GM12878 (cell line): ENCODE measurements around the gene TRPT1. TPM values are rescaled to one million over a fixed set of nuclear protein-coding genes. Genes with fewer than 3 reads are reported as not detected.
A peak's percentile ranks its signal among the peaks of the same experiment; 100 is the strongest.

ENCODE experiments used
- ATAC-seq: fragments of 200-7000 bp; cut with Tn5 transposase; 3 replicates; pipeline ENCODE4 v1.9.1; 2020; ENCODE audit warnings: mild to moderate bottlenecking, moderate library complexity
- BruUV-seq: library from RNA; stranded (reverse); fragments of 400-500 nt; replicated peaks from 2 replicates; lab custom pipeline; 2021; lab: Mats Ljungman, UMichigan
- CTCF ChIA-PET: fragments of 300-600 bp; sonication (Branson Sonifier 250); formaldehyde crosslinking; extraction: SDS; loops from one replicate; lab custom pipeline; 2021; ENCODE audit warnings: inconsistent platforms; lab: Yijun Ruan, JAX
- POLR2A ChIA-PET: fragments of 350-600 bp; formaldehyde crosslinking; extraction: SDS; loops from one replicate; lab custom pipeline; 2021; ENCODE audit warnings: inconsistent platforms; lab: Charles Lee
- RAD21 ChIA-PET: fragments of 300-600 bp; sonication (Branson Sonifier 250); formaldehyde crosslinking; loops from one replicate; lab custom pipeline; 2023; ENCODE audit warnings: antibody characterized with exemption; ENCODE audit not compliant: unreplicated experiment; lab: Charles Lee
- SMC1A ChIA-PET: fragments of 300-600 bp; sonication (Branson Sonifier 250); formaldehyde crosslinking; loops from one replicate; lab custom pipeline; 2023; ENCODE audit not compliant: unreplicated experiment, uncharacterized antibody; lab: Charles Lee
- DNase-seq: peaks from one replicate; pipeline ENCODE4 v3.0.0-alpha.2; 2011; ENCODE audit warnings: low read depth, low spot score
- FAIRE-seq: peaks from 3 replicates; lab custom pipeline; 2011; peaks lifted over from hg19 to GRCh38; lab: Jason Lieb, UNC
- H2AFZ ChIP-seq: 2 replicates; pipeline ENCODE4 v1.6.0; 2011; ENCODE audit warnings: low read depth, low read length, control low read depth; ENCODE audit not compliant: control insufficient read depth
- H3K27ac ChIP-seq: 2 replicates; pipeline ENCODE4 v1.5.1; 2011; ENCODE audit warnings: control low read depth; ENCODE audit not compliant: control insufficient read depth, insufficient read depth
- H3K27me3 ChIP-seq, 2 experiments: replicated peaks in 1 of 2; 2 replicates each; pipeline versions ENCODE4 v1.6.0 to v1.6.1; 2011; ENCODE audit warnings: low read length in 1 of 2; ENCODE audit not compliant: control insufficient read depth in 2 of 2, insufficient read depth in 2 of 2
- H3K36me3 ChIP-seq, 2 experiments: 2 replicates each; pipeline ENCODE4 v1.5.1; 2011; ENCODE audit warnings: low read length in 1 of 2; ENCODE audit not compliant: control insufficient read depth in 2 of 2, insufficient read depth in 2 of 2
- H3K4me1 ChIP-seq: 2 replicates; pipeline ENCODE4 v1.6.1; 2011; ENCODE audit warnings: mild to moderate bottlenecking, low read length, moderate library complexity, mixed read lengths; ENCODE audit not compliant: control insufficient read depth, insufficient read depth
- H3K4me2 ChIP-seq: 2 replicates; pipeline ENCODE4 v1.6.0; 2011; ENCODE audit warnings: control low read depth; ENCODE audit not compliant: control insufficient read depth, insufficient read depth
- H3K4me3 ChIP-seq: fragments of 200-600 bp; sonication (generic); 2 replicates; pipeline ENCODE4 v1.5.1; 2016
- H3K79me2 ChIP-seq: 2 replicates; pipeline ENCODE4 v1.6.0; 2011; ENCODE audit warnings: low read length; ENCODE audit not compliant: control insufficient read depth, insufficient read depth
- H3K9ac ChIP-seq: 2 replicates; pipeline ENCODE4 v1.8.0; 2011; ENCODE audit warnings: low read length, control low read depth, mixed read lengths; ENCODE audit not compliant: control insufficient read depth, insufficient read depth
- H3K9me3 ChIP-seq: replicated peaks from 3 replicates; pipeline ENCODE4 v1.5.1; 2011; ENCODE audit warnings: mild to moderate bottlenecking, low read length; ENCODE audit not compliant: control insufficient read depth, insufficient read depth
- H4K20me1 ChIP-seq: 2 replicates; pipeline ENCODE4 v1.6.0; 2011; ENCODE audit not compliant: control insufficient read depth, insufficient read depth
- DPF2 ChIP-seq: fragments of 450-650 bp; IDR thresholded peaks from 2 replicates; pipeline ENCODE4 v1.6.1; 2017; ENCODE audit warnings: mild to moderate bottlenecking
- GATAD2B ChIP-seq: fragments of 450-650 bp; conservative IDR thresholded peaks from 2 replicates; pipeline ENCODE4 v1.6.1; 2017; ENCODE audit warnings: low read depth, mild to moderate bottlenecking, moderate library complexity
- HDGF ChIP-seq: fragments of 450-650 bp; IDR thresholded peaks from 2 replicates; pipeline ENCODE4 v1.6.1; 2016; ENCODE audit warnings: antibody characterized with exemption
- LARP7 ChIP-seq: fragments of 450-650 bp; IDR thresholded peaks from 2 replicates; pipeline ENCODE4 v1.6.1; 2017; ENCODE audit warnings: mild to moderate bottlenecking
- POLR2A ChIP-seq: IDR thresholded peaks from 2 replicates; pipeline ENCODE4 v1.6.1; 2011; ENCODE audit warnings: low read depth, mild to moderate bottlenecking, low read length
- POLR2AphosphoS2 ChIP-seq: IDR thresholded peaks from 2 replicates; pipeline ENCODE4 v1.6.1; 2011; ENCODE audit warnings: low read depth, mild to moderate bottlenecking, low read length, improper control_type of control experiment, moderate library complexity
- POU2F2 ChIP-seq: IDR thresholded peaks from 3 replicates; pipeline ENCODE4 v1.6.1; 2011; ENCODE audit warnings: low read depth, mild to moderate bottlenecking, low read length, borderline replicate concordance
- SIN3A ChIP-seq: IDR thresholded peaks from 2 replicates; pipeline ENCODE4 v1.6.1; 2012; ENCODE audit warnings: low read depth, low read length, improper control_type of control experiment
- TCF3 ChIP-seq: IDR thresholded peaks from 2 replicates; pipeline ENCODE4 v1.6.1; 2012; ENCODE audit warnings: low read depth, mild to moderate bottlenecking, low read length, borderline replicate concordance; ENCODE audit not compliant: insufficient read depth
- WGBS: methylation state at CpG from one replicate; pipeline ENCODE4 v1.1.6; 2016; ENCODE audit warnings: low lambda C conversion rate; ENCODE audit not compliant: insufficient replicate concordance, insufficient coverage; ENCODE audit errors: missing lambda C conversion rate; 5-methylcytosine and 5-hydroxymethylcytosine counted together
- in situ Hi-C: fragments of 300-500 bp; cut with MboI; formaldehyde crosslinking; loops from 9 replicates; pipeline ENCODE4 v1.14.3; 2018; ENCODE audit warnings: mixed read lengths
- intact Hi-C: fragments of 100-400 bp; cut with micrococcal nuclease; formaldehyde crosslinking; loops from one replicate; pipeline ENCODE4 v1.14.2; 2022; ENCODE audit not compliant: unreplicated experiment
- polyA plus RNA-seq, 11 experiments: library from polyadenylated mRNA; depleted of rRNA in 4 of 11; unstranded in 6 of 11; stranded (reverse) in 5 of 11; fragments of >200 nt; fragmentation: Nextera tagmentation in 4 of 11; fragmentation: Illumina TruSeq in 1 of 11; extraction: Ambion mirVana in 4 of 11; extraction: Trizol in 1 of 11; gene quantifications; 1 replicate in 1 of 11; 2 replicates in 10 of 11; pipeline versions ENCODE4 v1.2.1 to v1.2.3, GENCODE V29; 2011 to 2016; ENCODE audit warnings: inconsistent platforms in 2 of 11, missing spikeins in 2 of 11, low read depth in 1 of 11
- total RNA-seq, 4 experiments: library from RNA; depleted of rRNA in 3 of 4; stranded (reverse); fragments of >200 nt in 3 of 4; fragmentation: Illumina TruSeq in 1 of 4; extraction: Trizol in 1 of 4; gene quantifications; 2 replicates each; pipeline versions ENCODE4 v1.2.1 to v1.2.3, GENCODE V29; 2013 to 2021
- TF ChIP-seq, protein P1 (sequence below): fragments of 450-650 bp; IDR thresholded peaks from 2 replicates; pipeline ENCODE4 v1.6.1; 2016; ENCODE audit warnings: mild to moderate bottlenecking
- TF ChIP-seq, protein P2 (sequence below): fragments of 450-650 bp; IDR thresholded peaks from 2 replicates; pipeline ENCODE4 v1.6.1; 2017; ENCODE audit warnings: mild to moderate bottlenecking, low read depth, inconsistent platforms; ENCODE audit not compliant: poor library complexity, severe bottlenecking
- TF ChIP-seq, protein P3 (sequence below): fragments of 450-650 bp; formaldehyde crosslinking; IDR thresholded peaks from 2 replicates; pipeline ENCODE4 v1.4.0; 2022; ENCODE audit warnings: mild to moderate bottlenecking, moderate library complexity
- TF ChIP-seq, protein P4 (sequence below): fragments of 150-350 bp; IDR thresholded peaks from 2 replicates; pipeline ENCODE4 v1.6.1; 2014; ENCODE audit warnings: mild to moderate bottlenecking, low read depth, low read length

Gene TRPT1
- total and polyA plus RNA-seq, 10 of the 15 experiments (the other 5 are each of a cell fraction or from before 2014, with no cell fraction given), result 7.1 to 63.0 (median 31.4) TPM

DNA sequence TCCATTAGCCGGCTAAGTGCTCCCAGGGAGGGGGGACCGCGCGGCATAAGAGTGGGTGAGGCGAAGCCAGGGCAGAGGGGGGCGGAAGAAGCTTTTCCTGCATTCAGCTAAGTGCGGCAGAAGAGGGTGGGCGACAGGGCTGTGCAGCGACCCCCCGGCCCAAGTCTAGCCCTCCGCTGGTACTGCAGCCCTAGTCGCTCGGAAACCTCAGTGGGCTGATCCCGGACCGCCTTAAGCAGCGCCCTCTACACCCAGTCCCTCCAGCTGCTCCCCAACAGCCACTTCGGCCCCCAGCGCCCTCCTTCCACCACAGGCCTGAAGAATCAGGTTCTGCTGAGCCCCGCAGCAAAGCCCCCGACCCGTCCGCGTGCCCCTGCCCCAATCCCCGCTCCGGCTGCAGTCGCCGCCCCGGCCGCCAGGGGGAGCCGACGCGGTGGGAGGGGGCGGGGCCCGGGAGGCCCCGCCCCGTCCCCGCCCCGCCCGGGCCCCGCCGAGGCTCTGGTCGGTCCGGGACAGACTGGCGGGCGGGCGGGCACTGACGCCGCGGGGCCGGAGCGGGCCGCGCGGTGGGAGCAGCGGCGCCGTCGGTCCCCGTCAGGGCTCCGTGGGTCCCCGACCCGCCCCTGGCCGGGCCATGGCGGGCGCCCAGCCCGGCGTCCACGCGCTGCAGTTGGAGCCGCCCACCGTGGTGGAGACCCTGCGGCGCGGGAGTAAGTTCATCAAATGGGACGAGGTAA, 25.2 kb upstream of the TRPT1 start, which contains the start of gene PLCB3:
Gene PLCB3, plus strand, starts transcription at position 515 of the 737 bp plus-strand sequence. Its CDS starts 120 bp downstream, at position 635.
- in situ Hi-C loops (no loop called here), intact Hi-C loops (loop anchor here (2.0 kb wide), 2 partner anchors 18 to 50 kb away; partner anchors contain the start of gene CATSPERZ)
- peak within 1 kb of the TSS; percentile 85 for H2AFZ ChIP-seq
- CTCF ChIA-PET, result interaction anchor here (0.5 to 4.8 kb wide), 16 partner anchors 9 to 90 kb away, joined by 3 to 64 read pairs (median 5); partner anchors contain the start of genes CATSPERZ, FERMT3, FKBP2 and NUDT22
- H3K36me3 ChIP-seq, result no peaks in the 10 kb centered on the region; a peak in 1 of 4 replicates
- H3K4me3 ChIP-seq, result peak within 1 kb of the TSS; percentile 66
- peaks cover 10% of the 10 kb centered on the region for H3K4me1 ChIP-seq
- H3K9ac ChIP-seq, result peak within 1 kb of the TSS; percentile 82
- peak within 1 kb of the TSS; percentile 100 for H3K4me2 ChIP-seq
- FAIRE-seq (no peak), ATAC-seq (peak; percentile 68), DNase-seq (no peak)
- H3K27ac ChIP-seq, result no peak within 1 kb of the TSS
- H3K9me3 ChIP-seq, result no peaks in the 10 kb centered on the region
- BruUV-seq, result no TSS peak
- peaks cover 3% of the 10 kb centered on the region for H3K79me2 ChIP-seq
- H4K20me1 ChIP-seq, result no peaks in the 10 kb centered on the region
- RAD21 ChIA-PET, result interaction anchor here (1.0 to 3.1 kb wide), 7 partner anchors 10 to 67 kb away, joined by 3 to 30 read pairs (median 4); partner anchors contain the start of genes CATSPERZ, FERMT3, FKBP2 and PRDX5
- no peaks in the 10 kb centered on the region for H3K27me3 ChIP-seq
- SMC1A ChIA-PET, result interaction anchor here (1.7 kb wide), 1 partner anchor 46 kb away, joined by 15 read pairs; the partner anchor contains the start of gene FERMT3
- WGBS, result 2% methylated on average over 29 of the region's 75 CpGs
- POLR2A ChIA-PET, result interaction anchor here (1.0 to 2.0 kb wide), 8 partner anchors 10 to 54 kb away, joined by 3 to 12 read pairs (median 6); partner anchors contain the start of genes ESRRA, FERMT3 and FKBP2
- TF ChIP-seq POLR2A (peak; percentile 74), POLR2AphosphoS2 (no peak), HDGF (peak; percentile 42; the same call in 1 of the 2 replicates), LARP7 (peak; percentile 53; the same call in 1 of the 2 replicates), TCF3 (no peak), GATAD2B (peak; percentile 75; the same call in 1 of the 2 replicates), POU2F2 (no peak), SIN3A (peak; percentile 26; the same call in 1 of the 2 replicates), DPF2 (peak; percentile 22; the same call in 1 of the 2 replicates)
- TF ChIP-seq, protein P1, sequence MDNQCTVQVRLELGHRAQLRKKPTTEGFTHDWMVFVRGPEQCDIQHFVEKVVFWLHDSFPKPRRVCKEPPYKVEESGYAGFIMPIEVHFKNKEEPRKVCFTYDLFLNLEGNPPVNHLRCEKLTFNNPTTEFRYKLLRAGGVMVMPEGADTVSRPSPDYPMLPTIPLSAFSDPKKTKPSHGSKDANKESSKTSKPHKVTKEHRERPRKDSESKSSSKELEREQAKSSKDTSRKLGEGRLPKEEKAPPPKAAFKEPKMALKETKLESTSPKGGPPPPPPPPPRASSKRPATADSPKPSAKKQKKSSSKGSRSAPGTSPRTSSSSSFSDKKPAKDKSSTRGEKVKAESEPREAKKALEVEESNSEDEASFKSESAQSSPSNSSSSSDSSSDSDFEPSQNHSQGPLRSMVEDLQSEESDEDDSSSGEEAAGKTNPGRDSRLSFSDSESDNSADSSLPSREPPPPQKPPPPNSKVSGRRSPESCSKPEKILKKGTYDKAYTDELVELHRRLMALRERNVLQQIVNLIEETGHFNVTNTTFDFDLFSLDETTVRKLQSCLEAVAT, result 0 out of 2 replicates have a peak, but pooled peaks have one; percentile 21
- TF ChIP-seq, protein P2, sequence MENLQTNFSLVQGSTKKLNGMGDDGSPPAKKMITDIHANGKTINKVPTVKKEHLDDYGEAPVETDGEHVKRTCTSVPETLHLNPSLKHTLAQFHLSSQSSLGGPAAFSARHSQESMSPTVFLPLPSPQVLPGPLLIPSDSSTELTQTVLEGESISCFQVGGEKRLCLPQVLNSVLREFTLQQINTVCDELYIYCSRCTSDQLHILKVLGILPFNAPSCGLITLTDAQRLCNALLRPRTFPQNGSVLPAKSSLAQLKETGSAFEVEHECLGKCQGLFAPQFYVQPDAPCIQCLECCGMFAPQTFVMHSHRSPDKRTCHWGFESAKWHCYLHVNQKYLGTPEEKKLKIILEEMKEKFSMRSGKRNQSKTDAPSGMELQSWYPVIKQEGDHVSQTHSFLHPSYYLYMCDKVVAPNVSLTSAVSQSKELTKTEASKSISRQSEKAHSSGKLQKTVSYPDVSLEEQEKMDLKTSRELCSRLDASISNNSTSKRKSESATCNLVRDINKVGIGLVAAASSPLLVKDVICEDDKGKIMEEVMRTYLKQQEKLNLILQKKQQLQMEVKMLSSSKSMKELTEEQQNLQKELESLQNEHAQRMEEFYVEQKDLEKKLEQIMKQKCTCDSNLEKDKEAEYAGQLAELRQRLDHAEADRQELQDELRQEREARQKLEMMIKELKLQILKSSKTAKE, result no peak
- TF ChIP-seq, protein P3, sequence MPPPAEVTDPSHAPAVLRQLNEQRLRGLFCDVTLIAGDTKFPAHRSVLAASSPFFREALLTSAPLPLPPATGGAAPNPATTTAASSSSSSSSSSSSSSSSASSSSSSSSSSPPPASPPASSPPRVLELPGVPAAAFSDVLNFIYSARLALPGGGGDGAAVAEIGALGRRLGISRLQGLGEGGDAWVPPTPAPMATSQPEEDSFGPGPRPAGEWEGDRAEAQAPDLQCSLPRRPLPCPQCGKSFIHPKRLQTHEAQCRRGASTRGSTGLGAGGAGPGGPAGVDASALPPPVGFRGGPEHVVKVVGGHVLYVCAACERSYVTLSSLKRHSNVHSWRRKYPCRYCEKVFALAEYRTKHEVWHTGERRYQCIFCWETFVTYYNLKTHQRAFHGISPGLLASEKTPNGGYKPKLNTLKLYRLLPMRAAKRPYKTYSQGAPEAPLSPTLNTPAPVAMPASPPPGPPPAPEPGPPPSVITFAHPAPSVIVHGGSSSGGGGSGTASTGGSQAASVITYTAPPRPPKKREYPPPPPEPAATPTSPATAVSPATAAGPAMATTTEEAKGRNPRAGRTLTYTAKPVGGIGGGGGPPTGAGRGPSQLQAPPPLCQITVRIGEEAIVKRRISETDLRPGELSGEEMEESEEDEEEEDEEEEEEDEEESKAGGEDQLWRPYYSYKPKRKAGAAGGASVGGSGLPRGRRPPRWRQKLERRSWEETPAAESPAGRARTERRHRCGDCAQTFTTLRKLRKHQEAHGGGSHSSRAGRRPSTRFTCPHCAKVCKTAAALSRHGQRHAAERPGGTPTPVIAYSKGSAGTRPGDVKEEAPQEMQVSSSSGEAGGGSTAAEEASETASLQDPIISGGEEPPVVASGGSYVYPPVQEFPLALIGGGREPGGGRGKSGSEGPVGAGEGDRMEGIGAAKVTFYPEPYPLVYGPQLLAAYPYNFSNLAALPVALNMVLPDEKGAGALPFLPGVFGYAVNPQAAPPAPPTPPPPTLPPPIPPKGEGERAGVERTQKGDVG (CRISPR knock-in tag), result no peak
- TF ChIP-seq, protein P4, sequence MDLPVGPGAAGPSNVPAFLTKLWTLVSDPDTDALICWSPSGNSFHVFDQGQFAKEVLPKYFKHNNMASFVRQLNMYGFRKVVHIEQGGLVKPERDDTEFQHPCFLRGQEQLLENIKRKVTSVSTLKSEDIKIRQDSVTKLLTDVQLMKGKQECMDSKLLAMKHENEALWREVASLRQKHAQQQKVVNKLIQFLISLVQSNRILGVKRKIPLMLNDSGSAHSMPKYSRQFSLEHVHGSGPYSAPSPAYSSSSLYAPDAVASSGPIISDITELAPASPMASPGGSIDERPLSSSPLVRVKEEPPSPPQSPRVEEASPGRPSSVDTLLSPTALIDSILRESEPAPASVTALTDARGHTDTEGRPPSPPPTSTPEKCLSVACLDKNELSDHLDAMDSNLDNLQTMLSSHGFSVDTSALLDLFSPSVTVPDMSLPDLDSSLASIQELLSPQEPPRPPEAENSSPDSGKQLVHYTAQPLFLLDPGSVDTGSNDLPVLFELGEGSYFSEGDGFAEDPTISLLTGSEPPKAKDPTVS, result no peak
